Naive thymus-derived CD8-positive, alpha-beta T cell (primary cell): ENCODE measurements around the gene GSKIP. TPM values are rescaled to one million over a fixed set of nuclear protein-coding genes. Genes with fewer than 3 reads are reported as not detected.

Experiments
- ATAC-seq, 2 donors: fragments of 150-1000 bp; cut with Tn5 transposase in 1 of 2; sonication (Bioruptor Pico), chemical (Tn5 transposase) in 1 of 2; 1 replicate in 1 of 2; 2 replicates in 1 of 2; pipeline ENCODE4 v1.10.0; 2021; ENCODE audit warnings: mild to moderate bottlenecking in 2 of 2, moderate library complexity in 2 of 2
- POLR2A ChIA-PET: fragments of 350-600 bp; sonication (Branson Sonifier 250); formaldehyde crosslinking; loops from one replicate; lab custom pipeline; 2021; ENCODE audit warnings: antibody characterized with exemption; lab: Charles Lee
- DNase-seq, 10 donors: peaks; one replicate each; pipeline versions ENCODE4 v3.0.0 to v3.0.0-alpha.2; 2020 to 2022
- H3K27ac Mint-ChIP-seq, 10 donors: one replicate each; pipeline ENCODE4 v1.8.0; 2020 to 2022; ENCODE audit warnings: mild to moderate bottlenecking in 10 of 10, mixed read lengths in 10 of 10, moderate library complexity in 4 of 10, inconsistent platforms in 1 of 10
- H3K27me3 Mint-ChIP-seq, 5 donors: one replicate each; pipeline ENCODE4 v1.8.0; 2021 to 2022; ENCODE audit warnings: mixed read lengths in 5 of 5
- H3K36me3 Mint-ChIP-seq, 3 donors: one replicate each; pipeline ENCODE4 v1.8.0; 2020 to 2022; ENCODE audit warnings: mixed read lengths in 3 of 3, mild to moderate bottlenecking in 2 of 3, inconsistent platforms in 1 of 3
- H3K4me1 Mint-ChIP-seq, 4 donors: one replicate each; pipeline ENCODE4 v1.8.0; 2021 to 2022; ENCODE audit warnings: mixed read lengths in 4 of 4
- H3K4me3 Mint-ChIP-seq, 10 donors: one replicate each; pipeline ENCODE4 v1.8.0; 2020 to 2022; ENCODE audit warnings: mild to moderate bottlenecking in 10 of 10, mixed read lengths in 10 of 10, moderate library complexity in 6 of 10, inconsistent platforms in 1 of 10
- H3K9me3 Mint-ChIP-seq, 9 donors: one replicate each; pipeline ENCODE4 v1.8.0; 2020 to 2022; ENCODE audit warnings: mixed read lengths in 9 of 9, mild to moderate bottlenecking in 3 of 9, inconsistent platforms in 1 of 9, moderate library complexity in 1 of 9
- polyA plus RNA-seq, 3 donors: library from polyadenylated mRNA; unstranded; fragments of 300-500 nt; fragmentation: Illumina TruSeq; gene quantifications; one replicate each; pipeline ENCODE4 v1.2.3, GENCODE V29; 2021
- total RNA-seq, 8 experiments: library from RNA in 2 of 8; stranded (reverse) in 2 of 8; gene quantifications; one replicate each; pipeline ENCODE4 v1.2.3 and lab custom pipeline; 2021 to 2026

GSKIP gene
- total and polyA plus RNA-seq, 5 experiments from 2014 or later = 15.6 to 26.9 (median 18.8) TPM

DNA sequence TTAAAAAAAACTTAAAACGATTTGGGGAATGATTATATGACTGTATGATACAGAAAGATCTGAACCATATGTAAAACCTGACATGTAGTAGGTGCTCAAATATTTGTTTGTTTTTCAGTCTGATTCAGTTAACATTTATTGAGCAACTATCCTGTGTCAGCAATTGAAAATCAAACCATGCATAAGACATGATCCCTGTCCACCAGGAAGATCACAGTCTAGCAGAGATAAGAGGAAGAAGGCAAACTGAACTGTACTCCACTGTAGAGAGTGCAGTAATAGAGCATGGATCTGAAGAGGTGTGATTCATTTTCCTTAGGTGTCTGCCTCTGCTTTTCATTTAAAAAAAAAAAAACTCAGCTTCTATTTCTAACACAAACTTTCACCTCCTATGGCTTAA lies 20.7 kb downstream of the GSKIP start:
- POLR2A ChIA-PET = no interaction called here
- peak overlapping the region in 2 of 10 donors; percentile 7 to 17 for H3K27ac Mint-ChIP-seq
- no peaks in the 10 kb centered on the region for H3K9me3 Mint-ChIP-seq
- ATAC-seq = no peak
- DNase-seq = no peak
- H3K4me3 Mint-ChIP-seq = no peak overlapping the region
- peaks cover 0 to 1% (median 0%) of the 10 kb centered on the region in 4 donors for H3K4me1 Mint-ChIP-seq
- H3K27me3 Mint-ChIP-seq = peaks cover 0 to 3% (median 0%) of the 10 kb centered on the region in 5 donors
- peaks cover 4 to 54% (median 20%) of the 10 kb centered on the region in 3 donors for H3K36me3 Mint-ChIP-seq

DNA sequence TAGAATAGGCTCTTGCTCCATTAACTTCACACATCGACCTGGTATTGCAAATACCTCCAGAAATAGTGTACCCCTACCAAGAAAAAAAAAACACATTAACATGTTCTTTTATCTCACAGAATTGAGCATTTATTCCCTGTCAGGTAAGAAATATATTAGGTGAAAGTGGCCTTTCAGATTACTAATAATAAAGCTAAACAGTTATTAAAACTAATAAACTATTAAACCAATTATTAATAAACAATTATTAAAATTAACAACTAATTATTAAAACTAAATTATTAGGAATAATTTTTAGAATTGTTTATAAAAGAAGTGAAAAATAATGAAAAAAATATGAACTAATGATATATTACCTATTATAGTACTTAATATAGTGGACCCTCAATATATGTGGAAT lies 21.4 kb downstream of the GSKIP start:
- H3K36me3 Mint-ChIP-seq = peaks cover 4 to 54% (median 20%) of the 10 kb centered on the region in 3 donors
- POLR2A ChIA-PET = no interaction called here
- DNase-seq = no peak
- H3K27ac Mint-ChIP-seq = no peak overlapping the region
- H3K9me3 Mint-ChIP-seq = no peaks in the 10 kb centered on the region
- no peak overlapping the region for H3K4me3 Mint-ChIP-seq
- H3K27me3 Mint-ChIP-seq = peaks cover 0 to 3% (median 0%) of the 10 kb centered on the region in 5 donors
- peaks cover 0 to 1% (median 0%) of the 10 kb centered on the region in 4 donors for H3K4me1 Mint-ChIP-seq
- no peak for ATAC-seq

DNA sequence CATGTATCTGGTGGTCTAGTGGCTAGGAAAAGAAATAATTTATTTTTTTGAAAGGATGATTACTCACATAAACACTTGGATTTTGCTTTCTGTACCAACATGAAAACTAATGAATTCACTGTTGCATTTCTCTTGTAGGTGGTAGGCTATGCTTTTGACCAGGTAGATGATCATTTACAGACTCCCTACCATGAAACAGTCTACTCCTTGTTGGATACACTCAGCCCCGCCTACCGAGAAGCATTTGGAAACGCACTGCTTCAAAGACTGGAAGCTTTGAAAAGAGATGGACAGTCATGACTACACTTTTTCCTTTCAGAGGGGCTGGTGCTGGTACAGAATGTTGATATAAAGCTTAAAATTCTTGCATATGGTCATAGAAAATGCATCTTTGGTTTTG lies 22.1 kb downstream of the GSKIP start:
- peaks cover 4 to 53% (median 20%) of the 10 kb centered on the region in 3 donors for H3K36me3 Mint-ChIP-seq
- ATAC-seq = no peak
- H3K9me3 Mint-ChIP-seq = no peaks in the 10 kb centered on the region
- peaks cover 0 to 3% (median 0%) of the 10 kb centered on the region in 5 donors for H3K27me3 Mint-ChIP-seq
- POLR2A ChIA-PET = no interaction called here
- DNase-seq = no peak
- no peak overlapping the region for H3K4me3 Mint-ChIP-seq
- peaks cover 0 to 1% (median 0%) of the 10 kb centered on the region in 4 donors for H3K4me1 Mint-ChIP-seq
- H3K27ac Mint-ChIP-seq = no peak overlapping the region

DNA sequence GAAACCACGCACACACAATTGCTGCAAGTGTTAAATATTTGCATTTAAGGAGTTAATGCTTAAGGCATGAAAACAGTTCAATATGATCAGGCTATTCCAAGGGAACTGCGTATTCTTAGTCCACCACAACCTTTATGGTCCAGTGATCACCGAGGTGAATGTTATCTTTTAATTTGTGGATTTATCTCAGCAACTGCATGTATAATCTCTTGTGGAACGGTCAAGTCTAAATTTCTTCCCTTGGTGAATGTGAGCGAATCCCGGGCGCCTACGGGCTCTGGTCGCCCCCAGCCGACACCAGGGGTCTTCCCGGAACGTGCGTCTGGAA lies 27.6 kb downstream of the GSKIP start:
- Mint-ChIP-seq H3K27ac (peak overlapping the region; percentile 53 to 94 (median 86)), H3K9me3 (no peaks in the 10 kb centered on the region), H3K27me3 (peaks cover 0 to 3% (median 0%) of the 10 kb centered on the region in 5 donors), H3K4me3 (peak overlapping the region; percentile 85 to 94 (median 92)), H3K36me3 (peaks cover 0 to 9% (median 2%) of the 10 kb centered on the region in 3 donors), H3K4me1 (peaks cover 2 to 8% (median 7%) of the 10 kb centered on the region in 4 donors)
- POLR2A ChIA-PET = interaction anchor here (1.2 to 1.6 kb wide), 2 partner anchors 10 to 27 kb away, joined by 4 to 10 read pairs; partner anchors contain the start of genes ATG2B and GSKIP
- ATAC-seq (no peak), DNase-seq (no peak)

DNA sequence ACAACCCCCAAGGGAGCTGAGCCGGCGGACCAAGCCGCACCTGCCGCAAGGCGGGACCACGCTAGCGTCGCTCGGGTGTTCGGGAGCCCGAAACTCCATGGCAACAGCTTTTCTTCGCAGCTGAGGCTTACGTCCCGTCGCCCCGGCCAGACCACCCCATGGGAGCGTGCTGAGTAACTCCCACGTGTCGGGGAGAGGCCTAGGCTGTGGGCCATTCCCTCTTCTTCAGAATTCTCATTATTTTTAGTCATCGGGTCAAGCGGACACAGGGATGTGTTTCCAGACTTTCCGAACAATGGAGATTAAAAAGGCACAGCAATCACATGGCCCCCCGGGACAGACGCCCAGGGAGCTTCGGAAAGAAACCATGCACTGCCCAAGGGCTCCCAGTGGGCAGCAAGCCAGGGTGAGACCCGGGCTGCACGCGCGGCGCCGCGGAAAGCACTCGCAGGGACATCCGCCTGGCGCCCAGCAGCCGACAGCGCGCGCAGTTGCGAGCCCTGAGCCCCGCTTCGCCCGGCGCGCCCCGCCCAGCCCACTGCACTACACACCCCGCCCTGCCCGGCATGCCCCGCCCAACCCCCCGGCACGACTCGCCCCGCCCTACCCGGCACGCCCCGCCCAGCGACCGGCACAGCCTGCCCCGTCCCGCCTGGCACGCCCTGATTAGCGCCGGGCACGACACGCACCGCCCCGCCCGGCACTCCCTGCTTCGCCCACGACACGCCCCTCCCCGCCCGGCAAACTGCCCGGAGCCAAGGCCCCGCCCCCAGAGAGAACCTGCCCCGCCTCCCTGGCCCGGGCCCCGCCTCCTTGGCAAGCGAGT lies 28.2 kb downstream of the GSKIP start:
- ATAC-seq (peak; percentile 89 to 90), DNase-seq (peak; percentile 97 to 100 (median 100))
- Mint-ChIP-seq H3K27me3 (peaks cover 0 to 3% (median 0%) of the 10 kb centered on the region in 5 donors), H3K4me1 (peaks cover 2 to 8% (median 7%) of the 10 kb centered on the region in 4 donors), H3K4me3 (peak overlapping the region; percentile 85 to 94 (median 92)), H3K27ac (peak overlapping the region; percentile 53 to 94 (median 89)), H3K36me3 (peaks cover 0 to 4% (median 2%) of the 10 kb centered on the region in 3 donors), H3K9me3 (no peaks in the 10 kb centered on the region)
- POLR2A ChIA-PET = interaction anchor here (0.5 to 1.6 kb wide), 3 partner anchors 11 to 95 kb away, joined by 4 to 10 read pairs (median 4); partner anchors contain the start of genes ATG2B and GSKIP

DNA sequence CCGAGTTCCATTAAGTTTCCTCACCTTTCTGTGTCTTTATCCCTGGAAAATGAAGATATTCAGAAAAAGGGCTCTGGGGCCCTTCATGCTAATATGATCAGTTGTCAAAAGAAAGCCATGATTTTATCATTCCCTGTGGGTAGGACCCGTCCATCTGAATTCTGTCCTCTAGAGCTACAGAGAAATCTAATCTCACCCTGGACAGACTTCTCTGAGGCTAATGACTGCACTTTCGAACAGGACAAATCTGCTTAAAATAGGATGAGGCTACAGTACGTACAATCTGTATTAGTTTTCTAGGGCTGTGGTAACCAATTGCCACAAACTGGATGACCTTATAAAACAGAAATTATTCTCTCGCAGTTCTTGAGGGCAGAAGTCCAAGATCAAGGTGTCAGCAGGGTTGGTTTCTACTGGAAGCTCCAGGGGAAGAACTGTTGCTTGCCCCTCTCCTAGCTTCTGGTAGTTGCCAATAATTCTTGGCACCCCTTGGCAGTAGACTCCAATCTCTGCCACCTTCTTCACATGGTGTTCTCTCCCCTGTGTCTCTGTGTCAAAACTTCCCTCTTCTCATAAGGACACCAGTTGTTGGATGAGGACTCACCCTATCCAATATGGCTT lies 29.9 kb downstream of the GSKIP start:
- H3K4me3 Mint-ChIP-seq = peak overlapping the region; percentile 36 to 94 (median 85)
- DNase-seq = no peak
- no peaks in the 10 kb centered on the region for H3K9me3 Mint-ChIP-seq
- peaks cover 0 to 3% (median 0%) of the 10 kb centered on the region in 5 donors for H3K27me3 Mint-ChIP-seq
- POLR2A ChIA-PET = interaction anchor here (1.0 kb wide), 1 partner anchor 20 kb away, joined by 3 read pairs; no protein-coding TSS in a partner anchor
- H3K27ac Mint-ChIP-seq = peak overlapping the region in 5 of 10 donors; percentile 6 to 60 (median 38)
- no peak for ATAC-seq
- peaks cover 2 to 8% (median 7%) of the 10 kb centered on the region in 4 donors for H3K4me1 Mint-ChIP-seq
- H3K36me3 Mint-ChIP-seq = no peaks in the 10 kb centered on the region

DNA sequence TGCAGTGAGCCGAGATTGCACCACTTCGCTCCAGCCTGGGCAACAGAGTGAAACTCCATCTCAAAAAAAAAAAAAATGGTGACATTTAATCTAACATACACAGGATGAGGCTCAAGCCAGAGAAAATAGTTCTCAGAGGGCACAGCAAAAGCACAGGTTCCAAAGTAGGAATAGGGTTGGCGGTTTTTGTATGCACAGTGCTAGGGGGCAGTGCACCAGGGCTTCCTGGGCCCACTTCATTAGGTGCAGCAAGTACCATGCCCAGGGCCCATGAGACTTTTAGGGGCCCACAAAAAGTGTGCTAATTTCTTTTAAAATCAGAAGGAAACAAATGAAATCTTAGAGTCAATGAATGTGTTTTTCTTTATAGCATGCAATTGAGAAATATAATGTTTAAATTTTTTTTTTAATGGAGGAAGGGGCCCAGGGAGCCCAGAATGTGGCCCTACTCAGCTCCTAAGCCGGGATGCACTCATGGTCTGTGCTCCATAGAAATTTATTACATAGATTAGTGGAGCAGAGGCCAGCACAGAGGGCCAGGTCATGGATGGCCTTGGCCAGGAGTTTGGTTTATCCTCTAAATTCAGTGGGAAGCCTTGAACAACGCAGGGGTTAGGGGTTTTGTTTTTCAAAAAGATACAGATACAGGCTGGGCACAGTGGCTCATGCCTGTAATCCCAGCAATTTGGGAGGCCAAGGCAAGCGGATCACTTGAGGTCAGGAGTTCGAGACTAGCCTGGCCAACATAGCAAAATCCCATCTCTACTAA lies 30.9 kb downstream of the GSKIP start:
- POLR2A ChIA-PET = interaction anchor here (0.6 kb wide), 1 partner anchor 124 kb away, joined by 3 read pairs; no protein-coding TSS in a partner anchor
- Mint-ChIP-seq H3K9me3 (no peaks in the 10 kb centered on the region), H3K4me1 (peaks cover 2 to 8% (median 7%) of the 10 kb centered on the region in 4 donors), H3K27me3 (peaks cover 0 to 3% (median 0%) of the 10 kb centered on the region in 5 donors), H3K27ac (no peak overlapping the region), H3K4me3 (no peak overlapping the region), H3K36me3 (no peaks in the 10 kb centered on the region)
- ATAC-seq (no peak), DNase-seq (no peak)

DNA sequence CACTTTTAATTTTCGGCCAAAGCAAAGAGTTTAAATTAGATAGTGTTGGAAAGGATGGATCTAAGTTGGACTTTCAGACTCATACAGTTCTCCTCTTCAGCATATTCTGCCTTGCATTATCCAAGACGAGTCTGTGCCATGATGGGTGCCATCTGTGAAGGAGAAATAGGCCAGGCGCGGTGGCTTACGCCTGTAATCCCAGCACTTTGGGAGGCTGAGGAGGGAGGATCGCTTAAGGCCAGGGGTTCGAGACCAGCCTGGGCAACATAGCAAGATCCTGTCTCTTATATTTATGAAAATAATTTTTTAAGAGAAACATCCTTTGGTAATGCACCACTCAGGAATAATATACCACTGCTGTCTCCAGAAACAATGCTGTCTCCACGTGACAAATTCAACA lies 35.1 kb downstream of the GSKIP start:
- Mint-ChIP-seq H3K27me3 (peaks cover 3 to 35% (median 13%) of the 10 kb centered on the region in 5 donors), H3K27ac (no peak overlapping the region), H3K9me3 (no peaks in the 10 kb centered on the region), H3K36me3 (no peaks in the 10 kb centered on the region), H3K4me3 (no peak overlapping the region), H3K4me1 (no peaks in the 10 kb centered on the region)
- DNase-seq (no peak), ATAC-seq (no peak)
- POLR2A ChIA-PET = no interaction called here

DNA sequence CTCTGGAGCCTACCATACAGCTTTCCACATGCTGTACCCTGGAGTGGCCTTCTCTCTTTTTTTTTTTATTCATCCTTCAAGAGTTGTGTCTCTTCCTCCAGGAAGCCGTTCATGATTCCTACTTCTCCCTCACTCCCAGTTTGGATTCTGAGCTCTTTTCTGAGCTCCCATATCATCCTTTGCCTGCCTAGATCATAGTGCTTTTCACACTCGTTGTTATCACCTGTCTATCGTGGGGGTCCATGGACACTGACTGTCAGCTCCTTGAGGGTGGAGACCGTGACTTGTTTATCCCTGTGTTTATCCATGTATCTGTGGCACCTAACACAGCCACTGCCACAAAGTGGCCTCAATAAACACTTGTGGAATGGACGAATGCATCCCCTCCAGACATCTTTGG lies 35.6 kb downstream of the GSKIP start:
- Mint-ChIP-seq H3K9me3 (no peaks in the 10 kb centered on the region), H3K4me3 (no peak overlapping the region), H3K36me3 (no peaks in the 10 kb centered on the region), H3K27ac (no peak overlapping the region), H3K4me1 (no peaks in the 10 kb centered on the region), H3K27me3 (peaks cover 3 to 35% (median 13%) of the 10 kb centered on the region in 5 donors)
- POLR2A ChIA-PET = no interaction called here
- ATAC-seq (no peak), DNase-seq (no peak)

DNA sequence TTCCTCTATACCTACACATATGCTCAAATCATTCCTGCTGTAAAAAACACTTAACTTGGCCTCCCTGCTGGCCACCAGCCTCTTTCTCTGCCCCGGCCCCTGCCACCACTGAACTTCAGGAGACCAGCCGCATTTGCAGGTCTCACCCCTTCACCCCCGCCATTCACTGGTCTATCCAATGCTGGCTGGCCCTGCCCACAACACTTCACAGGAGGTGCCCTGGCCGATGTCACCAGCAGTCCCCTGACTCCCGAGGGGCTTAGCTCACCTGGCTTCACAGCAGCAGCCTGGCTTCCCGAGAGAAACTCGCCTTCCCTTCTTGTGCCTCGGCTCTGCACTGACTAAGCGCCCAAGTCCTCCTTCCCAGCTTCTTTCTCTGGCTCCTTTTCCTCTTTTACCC lies 36.1 kb downstream of the GSKIP start:
- no peak for DNase-seq
- Mint-ChIP-seq H3K27me3 (peaks cover 4 to 35% (median 13%) of the 10 kb centered on the region in 5 donors), H3K9me3 (no peaks in the 10 kb centered on the region), H3K36me3 (no peaks in the 10 kb centered on the region), H3K27ac (peak overlapping the region in 1 of 10 donors; percentile 40), H3K4me1 (no peaks in the 10 kb centered on the region), H3K4me3 (no peak overlapping the region)
- POLR2A ChIA-PET = no interaction called here
- ATAC-seq = no peak

DNA sequence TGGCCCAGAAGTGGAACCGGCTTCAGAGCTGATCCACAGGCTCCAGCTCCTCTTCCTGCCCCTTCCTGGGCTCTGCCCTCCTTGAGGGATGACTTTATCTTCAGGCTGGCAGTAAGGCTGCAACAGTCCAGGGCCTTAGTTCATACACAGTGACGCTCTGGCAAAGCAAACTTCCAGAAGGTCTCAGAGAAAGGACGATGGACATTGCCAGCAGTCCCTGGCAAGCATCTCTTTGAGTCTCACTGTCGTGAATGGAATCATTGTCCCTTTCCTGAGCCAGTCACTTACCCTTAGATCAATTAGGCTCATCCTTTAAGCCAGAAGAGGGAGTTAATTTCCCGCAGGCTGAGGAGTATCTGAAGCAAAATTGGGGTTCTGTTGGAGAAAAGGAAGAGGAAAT lies 37.2 kb downstream of the GSKIP start:
- Mint-ChIP-seq H3K27ac (no peak overlapping the region), H3K36me3 (no peaks in the 10 kb centered on the region), H3K9me3 (no peaks in the 10 kb centered on the region), H3K27me3 (peaks cover 4 to 35% (median 13%) of the 10 kb centered on the region in 5 donors), H3K4me1 (no peaks in the 10 kb centered on the region), H3K4me3 (no peak overlapping the region)
- ATAC-seq (no peak), DNase-seq (no peak)
- POLR2A ChIA-PET = no interaction called here

DNA sequence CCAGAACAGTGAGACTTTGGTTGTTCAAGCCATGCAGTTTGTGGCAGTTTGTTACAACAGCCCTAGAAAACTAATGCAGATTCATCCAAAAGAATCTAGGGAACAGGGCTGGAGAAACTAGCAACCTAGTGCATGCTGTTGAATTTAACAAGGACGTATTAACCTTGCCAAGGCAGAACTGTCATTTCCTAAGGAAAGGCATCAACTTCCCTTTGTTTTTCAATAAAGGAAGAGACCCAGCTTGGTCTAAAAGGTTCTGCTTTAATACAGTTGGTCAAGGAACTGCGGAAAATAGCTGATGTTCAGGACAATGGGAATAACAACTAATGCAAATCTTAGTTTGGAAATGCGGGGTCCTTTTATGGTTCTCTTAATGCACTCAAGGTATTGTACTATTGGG lies 40.1 kb downstream of the GSKIP start:
- H3K4me1 Mint-ChIP-seq = no peaks in the 10 kb centered on the region
- H3K9me3 Mint-ChIP-seq = no peaks in the 10 kb centered on the region

More for the DNA sequence above, 40.1 kb downstream of the GSKIP start:
- H3K4me3 Mint-ChIP-seq = no peak overlapping the region
- POLR2A ChIA-PET = no interaction called here
- ATAC-seq (no peak), DNase-seq (no peak)
- no peaks in the 10 kb centered on the region for H3K36me3 Mint-ChIP-seq
- H3K27me3 Mint-ChIP-seq = peaks cover 4 to 35% (median 13%) of the 10 kb centered on the region in 5 donors
- no peak overlapping the region for H3K27ac Mint-ChIP-seq
